Omental fat pad (tissue), 4 donors: ENCODE measurements around the gene PTK7. TPM values are rescaled to one million over a fixed set of nuclear protein-coding genes. Genes with fewer than 3 reads are reported as not detected.
"Not testable (repeated sequence)": the region's sequence is repeated elsewhere in the genome, so short reads cannot be mapped to it uniquely, and the experiment has no call there.

Experiments used
- ATAC-seq: fragments of 150-250 bp; one replicate; pipeline ENCODE4 v1.9.1; 2016; ENCODE audit warnings: mild to moderate bottlenecking, moderate library complexity; ENCODE audit not compliant: low FRiP score
- DNase-seq: peaks from one replicate; pipeline ENCODE4 v3.0.0-alpha.2; 2019; ENCODE audit warnings: low spot score
- CTCF ChIP-seq, 3 donors: fragments of 450-650 bp; IDR thresholded peaks; one replicate each; pipeline ENCODE4 v1.5.1; 2016 to 2017; ENCODE audit warnings: antibody characterized with exemption in 3 of 3, mild to moderate bottlenecking in 3 of 3, moderate library complexity in 2 of 3
- total RNA-seq, 4 donors: library from RNA; depleted of rRNA; stranded (reverse); fragments of >200 nt; gene quantifications; one replicate each; pipeline ENCODE4 v1.1.0, GENCODE V29; 2016

Gene PTK7
- total RNA-seq, 4 donors from 2014 or later: 11.5 to 38.9 (median 13.8) TPM

- ATAC-seq (no peak), DNase-seq (no peak)
- TF ChIP-seq CTCF (IDR thresholded peaks at IDR 0.05): no peak
Measured at GRCh38 chr6:43125555-43125954, 49.4 kb downstream of the PTK7 start.

GRCh38 chr6:43127180-43127579, 51.1 kb downstream of the PTK7 start:
- DNase-seq (no peak), ATAC-seq (no peak)

GRCh38 chr6:43127877-43128276, 51.8 kb downstream of the PTK7 start:
- ATAC-seq (no peak), DNase-seq (no peak)
- TF ChIP-seq CTCF (IDR thresholded peaks at IDR 0.05): no peak

More at GRCh38 chr6:43127180-43127579, 51.1 kb downstream of the PTK7 start:
- no peak for TF ChIP-seq CTCF (IDR thresholded peaks at IDR 0.05)

GRCh38 chr6:43128926-43129325, 52.8 kb downstream of the PTK7 start:
- no peak for ATAC-seq
- TF ChIP-seq CTCF (IDR thresholded peaks at IDR 0.05): no peak
- no peak for DNase-seq

GRCh38 chr6:43129434-43130194, 53.5 kb downstream of the PTK7 start:
- ATAC-seq: no peak
- no peak for DNase-seq
- TF ChIP-seq CTCF (IDR thresholded peaks at IDR 0.05): no peak

GRCh38 chr6:43130429-43130828, 54.3 kb downstream of the PTK7 start:
- DNase-seq (no peak), ATAC-seq (no peak)
- TF ChIP-seq CTCF (IDR thresholded peaks at IDR 0.05): no peak

GRCh38 chr6:43131379-43131778, 55.3 kb downstream of the PTK7 start:
- DNase-seq, ATAC-seq: not testable (repeated sequence)
